ENCODE data around the gene SNX14.
A peak's percentile ranks its signal among the peaks of the same experiment; 100 is the strongest.
"Not testable (repeated sequence)": the region's sequence is repeated elsewhere in the genome, so short reads cannot be mapped to it uniquely, and the experiment has no call there.

Gene SNX14

DNA sequence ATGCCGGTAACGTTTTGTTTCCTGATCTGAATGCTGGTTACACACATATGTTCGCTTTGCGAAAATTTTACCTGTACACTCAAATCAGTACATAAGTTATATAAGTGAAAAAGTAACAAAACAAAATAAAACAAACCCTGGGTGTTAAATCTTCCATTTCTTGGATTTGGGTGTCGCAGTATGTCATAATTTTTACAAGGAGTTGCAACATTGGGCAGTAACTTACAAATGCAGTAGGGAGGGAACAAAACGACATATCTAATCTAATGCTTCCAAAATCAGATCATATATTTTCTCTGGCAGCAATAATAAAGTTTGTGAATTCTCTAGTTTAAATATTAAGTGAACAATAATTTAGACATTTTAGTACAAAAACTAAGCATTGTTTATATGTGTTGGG lies 25.2 kb downstream of the SNX14 start:
- Histone ChIP-seq H3K4me1 (ENCODE audit: control insufficient read depth, insufficient read depth, low read length) (no peaks in the 10 kb centered on the region), H3K36me3 (ENCODE audit: control insufficient read depth in 2 of 2, insufficient read depth in 1 of 2, low read length in 2 of 2) (peaks cover 3 to 22% of the 10 kb centered on the region in 2 experiments; a peak in 2 of 3 replicates), H3K9me3 (ENCODE audit: control insufficient read depth, insufficient read depth, low read depth, low read length) (no peaks in the 10 kb centered on the region), H3K27ac (ENCODE audit: extremely low read depth, low read depth, low read length) (no peak overlapping the region), H3K4me3 (ENCODE audit: low read depth, low read length) (no peak overlapping the region)
- POLR2A ChIA-PET: no interaction called here
- TF ChIP-seq YY2 (tag by site-specific recombination; IDR thresholded peaks at IDR 0.05): no peak
- TF ChIP-seq ZNF274 (IDR thresholded peaks at IDR 0.05; ENCODE audit: low read length): no peak
- TF ChIP-seq ZNF274 (tag by site-specific recombination; IDR thresholded peaks at IDR 0.05; ENCODE audit: borderline replicate concordance): no peak
- TF ChIP-seq ZNF548 (tag by site-specific recombination; IDR thresholded peaks at IDR 0.05): no peak
- TF ChIP-seq, protein P1, sequence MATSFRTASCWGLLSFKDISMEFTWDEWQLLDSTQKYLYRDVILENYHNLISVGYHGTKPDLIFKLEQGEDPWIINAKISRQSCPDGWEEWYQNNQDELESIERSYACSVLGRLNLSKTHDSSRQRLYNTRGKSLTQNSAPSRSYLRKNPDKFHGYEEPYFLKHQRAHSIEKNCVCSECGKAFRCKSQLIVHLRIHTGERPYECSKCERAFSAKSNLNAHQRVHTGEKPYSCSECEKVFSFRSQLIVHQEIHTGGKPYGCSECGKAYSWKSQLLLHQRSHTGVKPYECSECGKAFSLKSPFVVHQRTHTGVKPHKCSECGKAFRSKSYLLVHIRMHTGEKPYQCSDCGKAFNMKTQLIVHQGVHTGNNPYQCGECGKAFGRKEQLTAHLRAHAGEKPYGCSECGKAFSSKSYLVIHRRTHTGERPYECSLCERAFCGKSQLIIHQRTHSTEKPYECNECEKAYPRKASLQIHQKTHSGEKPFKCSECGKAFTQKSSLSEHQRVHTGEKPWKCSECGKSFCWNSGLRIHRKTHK (tag by site-specific recombination; IDR thresholded peaks at IDR 0.05): no peak
- no peak for TF ChIP-seq ZBTB26 (tag by site-specific recombination; optimal IDR thresholded peaks at IDR 0.05)
- TF ChIP-seq ZBTB17 (tag by site-specific recombination; IDR thresholded peaks at IDR 0.05): no peak
- no peak for TF ChIP-seq ZNF621 (tag by site-specific recombination; IDR thresholded peaks at IDR 0.05)
- no peak for TF ChIP-seq ZNF654 (tag by site-specific recombination; IDR thresholded peaks at IDR 0.05; ENCODE audit: low read depth)
- TF ChIP-seq GLI2 (tag by site-specific recombination; IDR thresholded peaks at IDR 0.05; ENCODE audit: borderline replicate concordance, low read depth): no peak
- TF ChIP-seq ZNF555 (tag by site-specific recombination; conservative IDR thresholded peaks at IDR 0.05): no peak
- TF ChIP-seq ZEB2 (tag by site-specific recombination; IDR thresholded peaks at IDR 0.05): no peak
- TF ChIP-seq ZNF10 (tag by site-specific recombination; IDR thresholded peaks at IDR 0.05): no peak
- TF ChIP-seq ZNF302 (tag by site-specific recombination; IDR thresholded peaks at IDR 0.05; ENCODE audit: low read depth): no peak
- no peak for TF ChIP-seq ZNF561 (tag by site-specific recombination; IDR thresholded peaks at IDR 0.05; ENCODE audit: borderline replicate concordance)
- no peak for TF ChIP-seq ZNF184 (tag by site-specific recombination; IDR thresholded peaks at IDR 0.05)
- CTCF ChIA-PET: no interaction called here

- ChIA-PET POLR2A (interaction anchor here (1.2 kb wide), 1 partner anchor 77 kb away, joined by 4 read pairs; the partner anchor contains the start of gene SYNCRIP), CTCF (interaction anchor here (0.6 to 1.0 kb wide), 2 partner anchors 83 to 208 kb away, joined by 4 read pairs; no protein-coding TSS in a partner anchor)
- Histone ChIP-seq H3K27ac (ENCODE audit: extremely low read depth, low read depth, low read length) (no peak overlapping the region), H3K9me3 (ENCODE audit: control insufficient read depth, insufficient read depth, low read depth, low read length) (no peaks in the 10 kb centered on the region), H3K36me3 (ENCODE audit: control insufficient read depth in 2 of 2, insufficient read depth in 1 of 2, low read length in 2 of 2) (peaks cover 0 to 27% of the 10 kb centered on the region in 2 experiments; a peak in 2 of 3 replicates), H3K4me3 (ENCODE audit: low read depth, low read length) (no peak overlapping the region), H3K4me1 (ENCODE audit: control insufficient read depth, insufficient read depth, low read length) (no peaks in the 10 kb centered on the region)
- TF ChIP-seq ZNF184 (tag by site-specific recombination; IDR thresholded peaks at IDR 0.05): no peak
- TF ChIP-seq ZNF37A (tag by site-specific recombination; IDR thresholded peaks at IDR 0.05): no peak
- no peak for TF ChIP-seq ZNF311 (tag by site-specific recombination; IDR thresholded peaks at IDR 0.05; ENCODE audit: borderline replicate concordance)
- TF ChIP-seq PRDM1 (tag by site-specific recombination; IDR thresholded peaks at IDR 0.05): peak; percentile 40; the same call in 1 of the 2 replicates
- no peak for TF ChIP-seq ZNF23 (tag by site-specific recombination; IDR thresholded peaks at IDR 0.05; ENCODE audit: borderline replicate concordance)
Observed at GRCh38 chr6:85565736-85566135, 27.9 kb downstream of the SNX14 start.

DNA sequence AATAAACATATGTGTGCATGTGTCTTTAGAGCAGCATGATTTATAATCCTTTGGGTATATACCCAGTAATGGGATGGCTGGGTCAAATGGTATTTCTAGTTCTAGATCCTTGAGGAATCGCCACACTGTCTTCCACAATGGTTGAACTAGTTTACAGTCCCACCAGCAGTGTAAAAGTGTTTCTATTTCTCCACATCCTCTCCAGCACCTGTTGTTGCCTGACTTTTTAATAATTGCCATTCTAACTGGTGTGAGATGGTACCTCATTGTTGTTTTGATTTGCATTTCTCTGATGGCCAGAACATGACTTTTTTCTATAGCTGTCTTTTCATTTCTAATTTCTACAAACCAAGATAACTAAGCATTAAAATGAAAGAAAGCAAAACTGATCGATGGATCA lies 29.4 kb downstream of the SNX14 start:
- H3K4me3 ChIP-seq (ENCODE audit: low read depth, low read length); POLR2A ChIA-PET; H3K4me1 ChIP-seq (ENCODE audit: control insufficient read depth, insufficient read depth, low read length); H3K27ac ChIP-seq (ENCODE audit: extremely low read depth, low read depth, low read length); H3K9me3 ChIP-seq (ENCODE audit: control insufficient read depth, insufficient read depth, low read depth, low read length); CTCF ChIA-PET: not testable (repeated sequence)
- peak; percentile 68 for TF ChIP-seq ZNF184 (tag by site-specific recombination; IDR thresholded peaks at IDR 0.05)
- peaks cover 0 to 31% of the 10 kb centered on the region in 2 experiments; a peak in 2 of 3 replicates for H3K36me3 ChIP-seq (ENCODE audit: control insufficient read depth in 2 of 2, insufficient read depth in 1 of 2, low read length in 2 of 2)
